Measurements from ENCODE around the gene NOD1.
"Not testable (repeated sequence)": the region's sequence is repeated elsewhere in the genome, so short reads cannot be mapped to it uniquely, and the experiment has no call there.

NOD1 gene

DNA sequence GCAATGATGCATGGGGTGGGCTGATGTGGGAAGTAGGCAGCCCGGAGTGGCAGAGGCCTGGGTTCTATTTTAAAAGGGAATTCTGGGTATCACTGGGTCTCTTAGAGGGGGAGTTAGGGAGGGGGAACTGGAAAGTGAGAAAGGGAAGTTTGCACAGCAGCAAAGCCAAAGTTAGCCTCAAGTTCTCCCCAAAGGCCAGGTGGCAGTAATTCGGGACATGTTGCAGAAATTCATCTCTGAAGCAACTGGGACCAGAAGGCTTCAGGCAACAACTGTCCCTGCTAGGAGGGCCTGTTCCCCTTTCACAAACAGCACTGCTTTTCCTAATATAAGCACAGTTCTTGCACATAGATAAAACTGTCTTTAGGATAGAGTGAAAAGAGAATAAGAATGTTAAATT lies 67.4 kb downstream of the NOD1 start:
- DNase-seq: no peak

GRCh38 chr7:30406664-30407425 lies 71.7 kb downstream of the NOD1 start:
- DNase-seq: no peak

DNA sequence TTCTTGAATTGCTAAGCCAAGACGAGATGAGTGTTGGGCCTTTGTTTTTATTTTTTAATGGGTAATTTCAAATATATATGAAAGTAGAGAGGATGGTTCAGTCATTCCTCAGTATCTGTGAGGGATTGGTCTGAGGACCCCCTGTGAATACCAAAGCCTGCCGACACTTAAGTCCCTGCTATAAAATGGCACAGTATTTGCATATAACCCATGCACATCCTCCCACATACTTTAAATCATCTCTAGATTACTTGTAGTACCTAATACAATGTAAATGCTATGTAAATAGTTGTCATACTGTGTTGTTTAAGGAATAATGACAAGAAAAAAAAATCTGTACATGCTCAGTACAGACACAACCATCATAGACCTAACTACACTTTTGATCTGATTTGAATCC lies 73.4 kb downstream of the NOD1 start:
- DNase-seq: peak; percentile 44 to 47

DNA sequence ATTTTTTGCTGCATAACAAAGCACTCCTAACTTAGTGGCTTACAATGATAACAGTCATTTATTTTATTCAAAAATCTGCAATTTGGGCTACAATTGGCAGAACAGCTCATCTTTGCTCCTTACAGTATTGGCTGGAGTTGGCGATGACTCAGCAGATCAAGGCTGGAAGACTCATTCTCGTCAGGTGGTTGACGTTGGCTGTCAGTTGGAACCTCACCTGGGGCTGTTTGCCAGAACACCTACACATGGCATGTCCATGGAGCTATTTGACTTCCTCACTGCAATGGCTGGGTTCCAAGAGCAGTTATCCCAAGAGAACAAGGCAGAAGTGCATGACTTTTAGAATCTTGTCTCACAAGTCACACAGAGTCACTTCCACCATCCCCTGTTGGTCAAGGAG lies 75.1 kb downstream of the NOD1 start:
- DNase-seq: no peak

GRCh38 chr7:30396389-30396788 lies 82.2 kb downstream of the NOD1 start:
- no peak for DNase-seq

- no peak for DNase-seq
Observed at GRCh38 chr7:30395676-30396075, 82.9 kb downstream of the NOD1 start.

DNA sequence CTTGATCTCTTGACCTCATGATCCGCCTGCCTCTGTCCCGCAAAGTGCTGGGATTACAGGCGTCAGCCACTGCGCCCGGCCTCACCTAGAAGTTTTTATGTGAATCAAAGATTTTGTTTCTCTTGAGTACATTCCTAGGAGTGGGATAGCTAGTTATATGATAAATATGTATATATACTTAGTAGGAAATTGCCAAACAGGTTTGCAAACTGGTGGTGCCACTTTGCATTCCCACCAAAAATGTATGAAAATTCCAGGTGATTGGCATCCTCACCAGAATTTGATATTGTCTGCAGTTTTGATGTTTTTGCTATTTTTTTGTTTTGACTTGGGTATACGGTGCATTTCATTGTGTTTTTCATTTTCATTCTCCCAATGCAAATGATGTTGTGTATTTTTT lies 86.8 kb downstream of the NOD1 start:
- no peak for DNase-seq

GRCh38 chr7:30390736-30391636 lies 87.6 kb downstream of the NOD1 start:
- no peak for DNase-seq

- DNase-seq: no peak
Observed at GRCh38 chr7:30389791-30390190, 88.8 kb downstream of the NOD1 start.

- DNase-seq: no peak
Observed at GRCh38 chr7:30382607-30383006, 96.0 kb downstream of the NOD1 start.

- DNase-seq: not testable (repeated sequence)
Observed at GRCh38 chr7:30380824-30381223, 97.8 kb downstream of the NOD1 start.

GRCh38 chr7:30380294-30380693 lies 98.3 kb downstream of the NOD1 start:
- no peak for DNase-seq

DNA sequence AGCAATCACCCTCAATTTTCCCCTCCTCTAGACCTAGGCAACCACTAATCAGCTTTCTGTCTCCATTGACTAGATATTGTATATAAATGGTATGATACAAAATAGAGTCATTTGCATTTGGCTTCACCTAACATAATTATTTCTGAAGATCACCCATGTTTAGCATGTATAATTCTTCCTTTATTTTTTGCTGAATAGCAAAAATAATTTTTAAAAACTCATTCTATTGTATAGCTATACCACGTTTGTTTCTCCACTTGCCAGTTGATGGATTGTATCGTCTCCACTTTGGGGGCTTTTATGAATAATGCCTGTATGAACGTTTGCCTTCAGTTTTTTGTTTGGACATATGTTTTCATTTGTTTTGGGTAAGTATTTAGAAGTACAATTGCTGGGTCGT lies 98.8 kb downstream of the NOD1 start:
- DNase-seq: no peak

DNA sequence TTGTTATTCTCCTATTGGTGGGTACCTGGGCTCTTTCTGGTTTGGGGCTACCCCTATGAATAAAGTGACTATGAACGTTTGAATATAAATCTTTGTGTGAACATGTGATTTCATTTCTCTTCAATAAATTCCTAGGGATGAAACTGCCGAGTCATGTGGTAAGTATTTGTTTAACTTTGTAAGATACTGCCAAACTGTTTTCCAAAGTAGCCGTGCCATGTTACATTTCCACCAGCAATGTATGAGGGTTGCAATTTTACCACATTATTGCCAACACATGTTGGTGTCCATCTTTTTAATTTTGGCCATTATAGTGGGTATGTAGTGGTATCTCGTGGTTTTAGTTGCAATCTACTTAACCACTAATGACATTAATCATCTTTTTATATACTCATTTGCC lies 99.5 kb downstream of the NOD1 start:
- no peak for DNase-seq

- DNase-seq: no peak
Observed at GRCh38 chr7:30378275-30378674, 100.3 kb downstream of the NOD1 start.
